Smooth muscle cell (in vitro differentiated cells): ENCODE measurements around the gene R3HDML. TPM values are rescaled to one million over a fixed set of nuclear protein-coding genes. Genes with fewer than 3 reads are reported as not detected.

Experiments used
- DNase-seq: peaks from one replicate; lab custom pipeline; 2025; ENCODE audit not compliant: unreplicated experiment; lab: John Stamatoyannopoulos, UW
- H2AFZ ChIP-seq: fragments of 200-600 bp; sonication (generic); 2 replicates; pipeline ENCODE4 v1.6.0; 2016; ENCODE audit warnings: antibody characterized with exemption, low read depth, mild to moderate bottlenecking
- H3F3A ChIP-seq: fragments of 200-600 bp; sonication (generic); 2 replicates; pipeline ENCODE4 v1.6.0; 2017; ENCODE audit warnings: antibody characterized with exemption, low read depth
- H3K27ac ChIP-seq: fragments of 200-600 bp; sonication (generic); 2 replicates; pipeline ENCODE4 v1.5.1; 2016; ENCODE audit warnings: low read depth, mild to moderate bottlenecking
- H3K27me3 ChIP-seq: fragments of 200-600 bp; sonication (generic); 2 replicates; pipeline ENCODE4 v1.6.1; 2016; ENCODE audit warnings: low read depth, mild to moderate bottlenecking
- H3K36me3 ChIP-seq: fragments of 200-600 bp; sonication (generic); 2 replicates; pipeline ENCODE4 v1.5.1; 2016; ENCODE audit warnings: low read depth
- H3K4me1 ChIP-seq: fragments of 200-600 bp; sonication (generic); 2 replicates; pipeline ENCODE4 v1.5.1; 2016; ENCODE audit warnings: low read depth
- H3K4me2 ChIP-seq: fragments of 200-600 bp; sonication (generic); 2 replicates; pipeline ENCODE4 v1.6.0; 2016; ENCODE audit warnings: mild to moderate bottlenecking
- H3K4me3 ChIP-seq: fragments of 200-600 bp; sonication (generic); 2 replicates; pipeline ENCODE4 v1.5.1; 2016; ENCODE audit warnings: mild to moderate bottlenecking
- H3K79me2 ChIP-seq: fragments of 200-600 bp; sonication (generic); 2 replicates; pipeline ENCODE4 v1.6.0; 2016; ENCODE audit warnings: low read depth, mild to moderate bottlenecking
- H3K9ac ChIP-seq: fragments of 200-600 bp; sonication (generic); 2 replicates; pipeline ENCODE4 v1.6.0; 2016; ENCODE audit warnings: low read depth
- H3K9me3 ChIP-seq: fragments of 200-600 bp; sonication (generic); replicated peaks from 2 replicates; pipeline ENCODE4 v1.5.1; 2016; ENCODE audit warnings: low read depth
- H4K20me1 ChIP-seq: fragments of 200-600 bp; sonication (generic); 2 replicates; pipeline ENCODE4 v1.6.0; 2016; ENCODE audit warnings: low read depth
- CTCF ChIP-seq: fragments of 200-600 bp; sonication (generic); IDR thresholded peaks from 2 replicates; pipeline ENCODE4 v1.5.1; 2017; ENCODE audit warnings: borderline replicate concordance, mild to moderate bottlenecking, antibody characterized with exemption; ENCODE audit not compliant: insufficient read depth, poor library complexity, severe bottlenecking
- WGBS: methylation state at CpG from one replicate; pipeline ENCODE4 v1.1.7; 2016; ENCODE audit warnings: low lambda C conversion rate; 5-methylcytosine and 5-hydroxymethylcytosine counted together
- polyA plus RNA-seq: library from polyadenylated mRNA; unstranded; fragments of >200 nt; fragmentation: Nextera tagmentation; extraction: Ambion mirVana; gene quantifications from 2 replicates; pipeline ENCODE4 v1.2.1, GENCODE V29; 2016
- total RNA-seq: library from RNA; depleted of rRNA; stranded (reverse); fragments of >200 nt; gene quantifications from 2 replicates; pipeline ENCODE4 v1.2.3, GENCODE V29; 2014

R3HDML gene
- total and polyA plus RNA-seq, 2 experiments from 2014 or later, result not detected

GRCh38 chr20:44355498-44356352 is 18.9 kb downstream of the R3HDML start, which contains the start of gene HNF4A:
Gene HNF4A, plus strand, starts transcription at chr20:44355699. Its CDS starts 106 bp downstream, at chr20:44355805.
- 90% methylated on average over 40 of the region's 40 CpGs for WGBS
- no peak within 1 kb of the TSS for H3K27ac ChIP-seq
- no peak for TF ChIP-seq CTCF
- H3K27me3 ChIP-seq, result no peaks in the 10 kb centered on the region
- no peaks in the 10 kb centered on the region for H3K4me1 ChIP-seq
- DNase-seq, result no peak
- H3K79me2 ChIP-seq, result no peaks in the 10 kb centered on the region
- H3F3A ChIP-seq, result no peaks in the 10 kb centered on the region
- H3K9me3 ChIP-seq, result no peaks in the 10 kb centered on the region
- H3K4me2 ChIP-seq, result no peak within 1 kb of the TSS
- H3K36me3 ChIP-seq, result no peaks in the 10 kb centered on the region
- no peak within 1 kb of the TSS for H2AFZ ChIP-seq
- H3K4me3 ChIP-seq, result peak within 1 kb of the TSS; percentile 42
- no peak within 1 kb of the TSS for H3K9ac ChIP-seq
- no peaks in the 10 kb centered on the region for H4K20me1 ChIP-seq

- no peaks in the 10 kb centered on the region for H3K27me3 ChIP-seq
- DNase-seq, result no peak
- no peak overlapping the region for H3K27ac ChIP-seq
- H3K4me3 ChIP-seq, result peak overlapping the region; percentile 42
- no peak overlapping the region for H2AFZ ChIP-seq
- H3K4me1 ChIP-seq, result no peaks in the 10 kb centered on the region
- no peaks in the 10 kb centered on the region for H3K36me3 ChIP-seq
- no peaks in the 10 kb centered on the region for H3F3A ChIP-seq
- WGBS, result 91% methylated on average over 14 of the region's 14 CpGs
- no peaks in the 10 kb centered on the region for H3K9me3 ChIP-seq
- no peak for TF ChIP-seq CTCF
- no peak overlapping the region for H3K4me2 ChIP-seq
- H3K9ac ChIP-seq, result no peak overlapping the region
- no peaks in the 10 kb centered on the region for H3K79me2 ChIP-seq
- no peaks in the 10 kb centered on the region for H4K20me1 ChIP-seq
These were observed 19.5 kb downstream of the R3HDML start for GRCh38 chr20:44356353-44356723.

- H3K36me3 ChIP-seq, result no peaks in the 10 kb centered on the region
- H3K27me3 ChIP-seq, result no peaks in the 10 kb centered on the region
- H3K4me3 ChIP-seq, result peak overlapping the region; percentile 42
- no peak overlapping the region for H2AFZ ChIP-seq
- H3K27ac ChIP-seq, result no peak overlapping the region
- H4K20me1 ChIP-seq, result no peaks in the 10 kb centered on the region
- no peak for TF ChIP-seq CTCF
- WGBS, result 54% methylated on average over 2 of the region's 2 CpGs
- no peak overlapping the region for H3K9ac ChIP-seq
- H3K79me2 ChIP-seq, result no peaks in the 10 kb centered on the region
- no peaks in the 10 kb centered on the region for H3F3A ChIP-seq
- no peak overlapping the region for H3K4me2 ChIP-seq
- H3K4me1 ChIP-seq, result no peaks in the 10 kb centered on the region
- no peaks in the 10 kb centered on the region for H3K9me3 ChIP-seq
- DNase-seq, result no peak
These were observed 20.2 kb downstream of the R3HDML start for GRCh38 chr20:44357020-44357419.

- Histone ChIP-seq H4K20me1 (no peaks in the 10 kb centered on the region), H3K79me2 (no peaks in the 10 kb centered on the region), H2AFZ (no peak overlapping the region), H3K27me3 (no peaks in the 10 kb centered on the region), H3K27ac (no peak overlapping the region), H3K4me2 (no peak overlapping the region), H3K4me3 (peak overlapping the region; percentile 42), H3K36me3 (no peaks in the 10 kb centered on the region), H3K9ac (no peak overlapping the region), H3K9me3 (no peaks in the 10 kb centered on the region), H3F3A (no peaks in the 10 kb centered on the region), H3K4me1 (no peaks in the 10 kb centered on the region)
- 58% methylated on average over 4 of the region's 4 CpGs for WGBS
- no peak for DNase-seq
- no peak for TF ChIP-seq CTCF
These were observed 20.8 kb downstream of the R3HDML start for GRCh38 chr20:44357555-44358125.
